ENCODE data around the gene RAG1. TPM values are rescaled to one million over a fixed set of nuclear protein-coding genes. Genes with fewer than 3 reads are reported as not detected.

Gene RAG1
- total RNA-seq, 2 experiments from 2014 or later = not detected

DNA sequence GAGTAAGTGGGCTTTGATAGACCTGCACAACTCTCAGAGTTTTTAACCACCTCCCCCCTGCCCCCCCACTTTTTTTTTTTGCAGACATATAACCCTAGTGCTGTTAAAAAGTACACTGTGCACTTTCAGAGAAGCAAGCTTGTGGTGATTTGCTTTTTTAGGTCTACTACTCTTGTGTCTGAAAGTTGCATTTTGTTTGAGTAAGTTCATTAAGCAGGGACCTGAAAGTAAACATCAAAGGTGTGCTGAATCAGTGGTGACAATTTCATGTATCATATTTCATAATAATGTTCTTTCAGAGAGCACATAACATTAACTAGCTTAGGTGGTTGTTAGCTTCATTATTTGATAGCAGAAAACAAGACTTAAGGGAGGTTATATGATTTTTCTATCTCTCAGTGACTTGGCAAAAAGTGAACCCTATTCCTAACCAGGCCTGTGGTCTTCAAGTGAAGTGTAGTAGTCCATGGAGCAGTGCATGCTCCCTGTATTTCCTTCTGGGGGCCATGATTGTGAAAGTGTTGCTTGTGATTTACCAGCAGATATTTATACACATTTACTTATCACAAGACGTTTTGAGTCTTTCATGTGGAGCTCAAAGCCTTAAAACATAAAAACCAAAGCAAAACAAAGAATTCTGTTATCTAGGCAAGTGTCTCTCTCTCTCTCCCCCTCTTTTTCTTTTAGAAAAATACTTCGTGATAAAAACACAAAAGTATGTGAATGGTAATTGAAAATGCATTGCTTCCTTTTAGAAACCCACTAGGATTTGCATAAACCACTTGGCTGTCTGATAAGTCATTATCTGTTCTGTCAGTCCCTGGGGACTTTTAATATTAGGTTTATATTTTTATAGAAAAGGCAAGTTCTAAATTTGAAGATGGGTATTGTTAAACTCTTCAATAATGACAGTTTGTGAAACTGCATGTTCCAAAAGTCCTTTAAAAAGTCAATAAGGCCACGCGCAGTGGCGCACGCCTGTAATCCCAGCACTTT lies 37.7 kb downstream of the RAG1 start:
- Histone ChIP-seq H3K4me3 (ENCODE audit: low read depth, low read length, poor library complexity, severe bottlenecking) (no peak overlapping the region), H2AFZ (ENCODE audit: low read length) (no peak overlapping the region), H3K9me3 (ENCODE audit: low read length) (no peaks in the 10 kb centered on the region), H3K79me2 (ENCODE audit: insufficient read depth, low read depth, low read length) (no peaks in the 10 kb centered on the region), H3K36me3 (ENCODE audit: insufficient read depth, low read length) (no peaks in the 10 kb centered on the region), H3K27ac (ENCODE audit: low read depth, low read length, poor library complexity, severe bottlenecking) (no peak overlapping the region), H3K9me2 (ENCODE audit: insufficient read depth, low read length) (no peaks in the 10 kb centered on the region), H3K4me2 (ENCODE audit: low read length) (no peak overlapping the region), H3K4me1 (ENCODE audit: insufficient read depth, low read length, poor library complexity, severe bottlenecking) (no peaks in the 10 kb centered on the region), H4K20me1 (ENCODE audit: insufficient read depth, low read length) (no peaks in the 10 kb centered on the region)
- ChIA-PET CTCF (ENCODE audit: unreplicated experiment) (no interaction called here), POLR2A (interaction anchor here (0.6 to 0.7 kb wide), 5 partner anchors 9 to 645 kb away, joined by 3 to 4 read pairs (median 4); no protein-coding TSS in a partner anchor)
- no TSS peak for BruUV-seq (replicated peaks)
- intact Hi-C loops (cut with micrococcal nuclease; ENCODE audit: unreplicated experiment) = no loop called here
- no peak for TF ChIP-seq EZH2phosphoT487 (IDR thresholded peaks at IDR 0.05; ENCODE audit: borderline replicate concordance, low read depth, low read length)
- TF ChIP-seq, protein P1, sequence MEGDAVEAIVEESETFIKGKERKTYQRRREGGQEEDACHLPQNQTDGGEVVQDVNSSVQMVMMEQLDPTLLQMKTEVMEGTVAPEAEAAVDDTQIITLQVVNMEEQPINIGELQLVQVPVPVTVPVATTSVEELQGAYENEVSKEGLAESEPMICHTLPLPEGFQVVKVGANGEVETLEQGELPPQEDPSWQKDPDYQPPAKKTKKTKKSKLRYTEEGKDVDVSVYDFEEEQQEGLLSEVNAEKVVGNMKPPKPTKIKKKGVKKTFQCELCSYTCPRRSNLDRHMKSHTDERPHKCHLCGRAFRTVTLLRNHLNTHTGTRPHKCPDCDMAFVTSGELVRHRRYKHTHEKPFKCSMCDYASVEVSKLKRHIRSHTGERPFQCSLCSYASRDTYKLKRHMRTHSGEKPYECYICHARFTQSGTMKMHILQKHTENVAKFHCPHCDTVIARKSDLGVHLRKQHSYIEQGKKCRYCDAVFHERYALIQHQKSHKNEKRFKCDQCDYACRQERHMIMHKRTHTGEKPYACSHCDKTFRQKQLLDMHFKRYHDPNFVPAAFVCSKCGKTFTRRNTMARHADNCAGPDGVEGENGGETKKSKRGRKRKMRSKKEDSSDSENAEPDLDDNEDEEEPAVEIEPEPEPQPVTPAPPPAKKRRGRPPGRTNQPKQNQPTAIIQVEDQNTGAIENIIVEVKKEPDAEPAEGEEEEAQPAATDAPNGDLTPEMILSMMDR (conservative IDR thresholded peaks at IDR 0.05; ENCODE audit: low read length) = no peak
- DNase-seq (ENCODE audit: low spot score) = no peak

GRCh38 chr11:36608491-36609199 lies 40.8 kb downstream of the RAG1 start:
- POLR2A ChIA-PET = interaction anchor here (0.6 to 1.5 kb wide), 2 partner anchors 11 to 50 kb away, joined by 3 read pairs; no protein-coding TSS in a partner anchor
- DNase-seq (ENCODE audit: low spot score) = no peak
- no peaks in the 10 kb centered on the region for H3K4me1 ChIP-seq (ENCODE audit: insufficient read depth, low read length, poor library complexity, severe bottlenecking)
- no peaks in the 10 kb centered on the region for H3K9me3 ChIP-seq (ENCODE audit: low read length)
- BruUV-seq (replicated peaks) = no TSS peak
- H4K20me1 ChIP-seq (ENCODE audit: insufficient read depth, low read length) = no peaks in the 10 kb centered on the region
- CTCF ChIA-PET (ENCODE audit: unreplicated experiment) = no interaction called here
- no peak overlapping the region for H2AFZ ChIP-seq (ENCODE audit: low read length)
- H3K4me2 ChIP-seq (ENCODE audit: low read length) = no peak overlapping the region
- H3K4me3 ChIP-seq (ENCODE audit: low read depth, low read length, poor library complexity, severe bottlenecking) = no peak overlapping the region
- H3K9me2 ChIP-seq (ENCODE audit: insufficient read depth, low read length) = no peaks in the 10 kb centered on the region
- no peaks in the 10 kb centered on the region for H3K79me2 ChIP-seq (ENCODE audit: insufficient read depth, low read depth, low read length)
- H3K36me3 ChIP-seq (ENCODE audit: insufficient read depth, low read length) = no peaks in the 10 kb centered on the region
- H3K27ac ChIP-seq (ENCODE audit: low read depth, low read length, poor library complexity, severe bottlenecking) = no peak overlapping the region
- TF ChIP-seq, protein P1 (conservative IDR thresholded peaks at IDR 0.05; ENCODE audit: low read length) = no peak
- intact Hi-C loops (cut with micrococcal nuclease; ENCODE audit: unreplicated experiment) = no loop called here

Data from OCI-LY7 (cell line).